A673 (cell line): ENCODE data around the gene SYNPO2L.

Source experiments
- EZH2 ChIP-seq: fragments of 200-600 bp; sonication (generic); IDR thresholded peaks from 2 replicates; pipeline ENCODE4 v1.6.1; 2017; ENCODE audit warnings: borderline replicate concordance, low read depth, mild to moderate bottlenecking, mixed read lengths, antibody characterized with exemption, low read length; ENCODE audit not compliant: poor library complexity, severe bottlenecking
- TF ChIP-seq, protein P1 (sequence below): fragments of 300-800, 200-600 bp; sonication (generic); conservative IDR thresholded peaks from 2 replicates; pipeline ENCODE4 v1.5.1; 2017; ENCODE audit warnings: low read depth, mild to moderate bottlenecking, antibody characterized with exemption, low read length, moderate library complexity, mixed read lengths

DNA sequence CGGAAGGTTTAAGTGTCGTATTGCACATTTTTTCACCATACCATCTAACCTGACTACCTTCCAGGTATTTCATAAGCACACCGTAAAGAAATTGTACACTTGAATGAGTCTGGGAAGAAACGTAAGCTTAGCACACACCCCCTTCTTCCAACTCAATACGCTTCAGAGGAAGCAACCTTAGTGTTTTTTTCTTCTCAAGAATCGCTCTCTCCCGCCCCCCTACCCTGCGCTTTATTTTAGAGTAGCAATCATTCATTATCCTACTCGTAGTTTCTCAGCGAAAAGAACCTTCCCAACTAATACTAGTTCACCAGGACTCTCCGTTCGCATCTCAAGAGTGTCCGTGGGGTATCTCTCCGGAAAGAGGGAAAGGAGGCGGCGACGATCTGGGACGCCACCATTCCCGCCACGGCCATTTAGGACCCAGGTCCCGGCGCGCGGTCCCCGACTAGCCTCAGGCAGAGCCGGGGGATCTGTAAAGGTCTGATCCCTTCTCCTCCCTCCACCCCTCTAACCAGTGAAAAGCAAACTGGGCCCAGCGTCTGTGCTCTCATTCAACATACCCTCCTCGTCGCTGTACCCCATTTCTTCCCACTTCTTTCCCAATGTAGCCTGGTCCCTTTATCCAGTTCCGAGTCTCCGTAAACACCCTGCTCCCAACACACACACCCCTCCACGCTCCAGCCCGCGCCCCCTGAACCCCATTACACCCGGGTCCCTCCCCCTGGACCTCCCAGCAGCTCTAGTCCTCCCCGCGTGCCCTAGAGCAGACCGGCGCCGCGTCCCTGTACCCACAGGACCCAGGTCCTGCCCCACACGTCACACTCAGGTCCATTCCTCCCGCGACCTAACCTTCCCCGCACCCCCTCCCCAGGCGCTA lies 30.6 kb downstream of the SYNPO2L start:
- TF ChIP-seq, protein P1, sequence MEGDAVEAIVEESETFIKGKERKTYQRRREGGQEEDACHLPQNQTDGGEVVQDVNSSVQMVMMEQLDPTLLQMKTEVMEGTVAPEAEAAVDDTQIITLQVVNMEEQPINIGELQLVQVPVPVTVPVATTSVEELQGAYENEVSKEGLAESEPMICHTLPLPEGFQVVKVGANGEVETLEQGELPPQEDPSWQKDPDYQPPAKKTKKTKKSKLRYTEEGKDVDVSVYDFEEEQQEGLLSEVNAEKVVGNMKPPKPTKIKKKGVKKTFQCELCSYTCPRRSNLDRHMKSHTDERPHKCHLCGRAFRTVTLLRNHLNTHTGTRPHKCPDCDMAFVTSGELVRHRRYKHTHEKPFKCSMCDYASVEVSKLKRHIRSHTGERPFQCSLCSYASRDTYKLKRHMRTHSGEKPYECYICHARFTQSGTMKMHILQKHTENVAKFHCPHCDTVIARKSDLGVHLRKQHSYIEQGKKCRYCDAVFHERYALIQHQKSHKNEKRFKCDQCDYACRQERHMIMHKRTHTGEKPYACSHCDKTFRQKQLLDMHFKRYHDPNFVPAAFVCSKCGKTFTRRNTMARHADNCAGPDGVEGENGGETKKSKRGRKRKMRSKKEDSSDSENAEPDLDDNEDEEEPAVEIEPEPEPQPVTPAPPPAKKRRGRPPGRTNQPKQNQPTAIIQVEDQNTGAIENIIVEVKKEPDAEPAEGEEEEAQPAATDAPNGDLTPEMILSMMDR = no peak
- TF ChIP-seq EZH2 = no peak
